Hepatocyte (in vitro differentiated cells): ENCODE measurements around the gene NPEPL1.

Experiments used
- EZH2 ChIP-seq: fragments of 200-600 bp; sonication (generic); IDR thresholded peaks from 2 replicates; pipeline ENCODE4 v1.6.1; 2016; ENCODE audit warnings: antibody characterized with exemption, mild to moderate bottlenecking, borderline replicate concordance
- EZH2phosphoT487 ChIP-seq: fragments of 200-600 bp; sonication (generic); IDR thresholded peaks from one replicate; pipeline ENCODE4 v1.6.1; 2018; ENCODE audit warnings: antibody characterized with exemption, mild to moderate bottlenecking, low read depth, moderate library complexity; ENCODE audit not compliant: unreplicated experiment, severe bottlenecking
- TF ChIP-seq, protein P1 (sequence below): fragments of 200-600 bp; sonication (generic); IDR thresholded peaks from 2 replicates; pipeline ENCODE4 v1.5.1; 2016; ENCODE audit warnings: antibody characterized with exemption, mild to moderate bottlenecking; ENCODE audit not compliant: poor library complexity

DNA sequence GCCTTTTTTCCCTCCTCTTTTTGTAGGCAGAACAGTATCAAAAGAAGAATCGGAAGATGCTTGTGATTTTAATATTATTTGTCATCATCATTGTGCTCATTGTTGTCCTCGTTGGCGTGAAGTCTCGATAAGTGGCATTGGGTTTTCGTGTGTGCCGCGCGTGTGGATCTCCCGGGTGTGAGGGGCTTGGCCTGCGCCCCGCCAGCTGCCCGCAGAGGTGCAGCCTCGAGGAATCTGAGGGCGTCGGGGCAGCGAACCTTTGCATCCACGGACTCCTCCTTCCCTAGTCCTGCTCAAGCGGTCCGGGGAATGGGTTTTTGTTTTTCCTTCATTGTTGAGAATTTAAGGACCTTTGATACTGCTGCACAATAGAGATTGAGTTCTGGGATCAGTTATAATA lies 16.4 kb upstream of the NPEPL1 start:
- TF ChIP-seq, protein P1, sequence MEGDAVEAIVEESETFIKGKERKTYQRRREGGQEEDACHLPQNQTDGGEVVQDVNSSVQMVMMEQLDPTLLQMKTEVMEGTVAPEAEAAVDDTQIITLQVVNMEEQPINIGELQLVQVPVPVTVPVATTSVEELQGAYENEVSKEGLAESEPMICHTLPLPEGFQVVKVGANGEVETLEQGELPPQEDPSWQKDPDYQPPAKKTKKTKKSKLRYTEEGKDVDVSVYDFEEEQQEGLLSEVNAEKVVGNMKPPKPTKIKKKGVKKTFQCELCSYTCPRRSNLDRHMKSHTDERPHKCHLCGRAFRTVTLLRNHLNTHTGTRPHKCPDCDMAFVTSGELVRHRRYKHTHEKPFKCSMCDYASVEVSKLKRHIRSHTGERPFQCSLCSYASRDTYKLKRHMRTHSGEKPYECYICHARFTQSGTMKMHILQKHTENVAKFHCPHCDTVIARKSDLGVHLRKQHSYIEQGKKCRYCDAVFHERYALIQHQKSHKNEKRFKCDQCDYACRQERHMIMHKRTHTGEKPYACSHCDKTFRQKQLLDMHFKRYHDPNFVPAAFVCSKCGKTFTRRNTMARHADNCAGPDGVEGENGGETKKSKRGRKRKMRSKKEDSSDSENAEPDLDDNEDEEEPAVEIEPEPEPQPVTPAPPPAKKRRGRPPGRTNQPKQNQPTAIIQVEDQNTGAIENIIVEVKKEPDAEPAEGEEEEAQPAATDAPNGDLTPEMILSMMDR, result no peak
- no peak for TF ChIP-seq EZH2
- no peak for TF ChIP-seq EZH2phosphoT487
